Activated naive CD4-positive, alpha-beta T cell treated with anti-CD3 and anti-CD28 coated beads, Interleukin-2, amount 50 U/mL, for 72 hours (primary cell): ENCODE results near the gene ELF3. TPM values are rescaled to one million over a fixed set of nuclear protein-coding genes. Genes with fewer than 3 reads are reported as not detected.

Experiments used
- total RNA-seq, 2 donors: library from RNA; stranded (reverse); gene quantifications; one replicate each; pipeline ENCODE4 v1.2.3, GENCODE V29; 2022

The ELF3 gene
- total RNA-seq, 2 donors from 2014 or later, result 0.18 to 0.37 TPM

Other genes with a start within 250 kb of the ELF3 start
- 10 to 100 TPM; 80.6 to 85.7 TPM for gene IPO9, start 181.4 kb upstream of the ELF3 start, total RNA-seq
- gene SHISA4, start 121.7 kb upstream of the ELF3 start, total RNA-seq, result under 1 TPM; 0.27 to 0.34 TPM
- gene LMOD1, start 64.0 kb upstream of the ELF3 start, total RNA-seq, result not detected
- gene TIMM17A, start 55.1 kb upstream of the ELF3 start, total RNA-seq, result 10 to 100 TPM; 64.3 to 89.0 TPM
- 10 to 100 TPM; 43.8 to 56.6 TPM for gene RNPEP, start 27.9 kb upstream of the ELF3 start, total RNA-seq
- not detected for gene GPR37L1, start 112.3 kb downstream of the ELF3 start, total RNA-seq
- gene ARL8A, start 134.2 kb downstream of the ELF3 start, total RNA-seq, result 10 to 100 TPM; 38.8 to 63.2 TPM
- 100 to 1,000 TPM; 119 to 198 TPM for gene PTPN7, start 150.0 kb downstream of the ELF3 start, total RNA-seq
- under 1 TPM; 0.14 TPM for gene LGR6, start 183.2 kb downstream of the ELF3 start, total RNA-seq